ENCODE data around the gene NYAP1.
A peak's percentile ranks its signal among the peaks of the same experiment; 100 is the strongest.

GRCh38 chr7:100538654-100539435 lies 55.1 kb downstream of the NYAP1 start, which contains the start of gene AGFG2:
- TF ChIP-seq CTCF (IDR thresholded peaks at IDR 0.05) = no peak
- TF ChIP-seq POLR2A (IDR thresholded peaks at IDR 0.05) = peak; percentile 80
